GM23248 (cell line): ENCODE measurements around the gene EHBP1L1. TPM values are rescaled to one million over a fixed set of nuclear protein-coding genes. Genes with fewer than 3 reads are reported as not detected.

Experiments used
- DNase-seq: peaks from one replicate; pipeline ENCODE4 v3.0.0-alpha.2; 2015
- H2AFZ ChIP-seq: fragments of 200-600 bp; sonication (generic); 2 replicates; pipeline ENCODE4 v1.6.1; 2016; ENCODE audit warnings: antibody characterized with exemption
- H3F3A ChIP-seq: fragments of 200-600 bp; sonication (generic); 2 replicates; pipeline ENCODE4 v1.6.1; 2016; ENCODE audit warnings: mild to moderate bottlenecking, antibody characterized with exemption, mixed run types; ENCODE audit not compliant: insufficient read depth
- H3K27ac ChIP-seq: fragments of 200-600 bp; sonication (generic); 2 replicates; pipeline ENCODE4 v1.5.1; 2016; ENCODE audit warnings: mild to moderate bottlenecking
- H3K27me3 ChIP-seq: fragments of 200-600 bp; sonication (generic); replicated peaks from 2 replicates; pipeline ENCODE4 v1.6.1; 2016; ENCODE audit warnings: mild to moderate bottlenecking; ENCODE audit not compliant: insufficient read depth
- H3K36me3 ChIP-seq: fragments of 200-600 bp; sonication (generic); 2 replicates; pipeline ENCODE4 v1.6.1; 2016; ENCODE audit warnings: low read depth, mild to moderate bottlenecking
- H3K4me1 ChIP-seq: fragments of 200-600 bp; sonication (generic); 2 replicates; pipeline ENCODE4 v1.6.1; 2016; ENCODE audit warnings: mild to moderate bottlenecking; ENCODE audit not compliant: insufficient read depth
- H3K4me2 ChIP-seq: fragments of 200-600 bp; sonication (generic); one replicate; pipeline ENCODE4 v1.6.1; 2016; ENCODE audit warnings: mild to moderate bottlenecking; ENCODE audit not compliant: unreplicated experiment
- H3K4me3 ChIP-seq: fragments of 200-600 bp; sonication (generic); 2 replicates; pipeline ENCODE4 v1.5.1; 2016; ENCODE audit warnings: mild to moderate bottlenecking
- H3K79me2 ChIP-seq: fragments of 200-600 bp; sonication (generic); 2 replicates; pipeline ENCODE4 v1.6.1; 2016; ENCODE audit warnings: mild to moderate bottlenecking; ENCODE audit not compliant: insufficient read depth
- H3K9ac ChIP-seq: fragments of 200-600 bp; sonication (generic); 2 replicates; pipeline ENCODE4 v1.6.1; 2016; ENCODE audit warnings: mild to moderate bottlenecking
- H3K9me2 ChIP-seq: fragments of 200-600 bp; sonication (generic); 2 replicates; pipeline ENCODE4 v1.6.1; 2016; ENCODE audit warnings: mixed run types, mild to moderate bottlenecking, moderate library complexity; ENCODE audit not compliant: insufficient read depth
- H3K9me3 ChIP-seq: fragments of 200-600 bp; sonication (generic); one replicate; pipeline ENCODE4 v1.6.1; 2017; ENCODE audit warnings: low read depth
- H4K20me1 ChIP-seq: fragments of 200-600 bp; sonication (generic); 2 replicates; pipeline ENCODE4 v1.6.0; 2016; ENCODE audit not compliant: insufficient read depth
- EZH2 ChIP-seq: fragments of 200-600 bp; sonication (generic); IDR thresholded peaks from 2 replicates; pipeline ENCODE4 v1.6.1; 2018; ENCODE audit warnings: antibody characterized with exemption, mild to moderate bottlenecking; ENCODE audit not compliant: insufficient read depth, poor library complexity, severe bottlenecking
- EZH2phosphoT487 ChIP-seq: fragments of 200-600 bp; sonication (generic); IDR thresholded peaks from 2 replicates; pipeline ENCODE4 v1.6.1; 2018; ENCODE audit warnings: antibody characterized with exemption, moderate library complexity, mild to moderate bottlenecking, low read depth; ENCODE audit not compliant: insufficient read depth
- WGBS, 2 experiments: methylation state at CpG; one replicate each; pipeline ENCODE4 v1.1.6; 2015 to 2017; ENCODE audit warnings: low lambda C conversion rate in 2 of 2, low coverage in 1 of 2; ENCODE audit errors: missing lambda C conversion rate in 2 of 2; 5-methylcytosine and 5-hydroxymethylcytosine counted together
- in situ Hi-C: fragments of 300-500 bp; cut with MboI; formaldehyde crosslinking; loops from 2 replicates; pipeline ENCODE4 v1.15.0; 2020
- polyA plus RNA-seq: library from polyadenylated mRNA; unstranded; fragments of >200 nt; fragmentation: Nextera tagmentation; extraction: Ambion mirVana; gene quantifications from 2 replicates; pipeline ENCODE4 v1.2.1, GENCODE V29; 2016
- total RNA-seq: library from RNA; depleted of rRNA; stranded (reverse); fragments of >200 nt; shearing (Covaris generic); gene quantifications from 2 replicates; pipeline ENCODE4 v1.2.3, GENCODE V29; 2014

The EHBP1L1 gene
- total and polyA plus RNA-seq, 2 experiments from 2014 or later, result 11.5 to 85.5 TPM

DNA sequence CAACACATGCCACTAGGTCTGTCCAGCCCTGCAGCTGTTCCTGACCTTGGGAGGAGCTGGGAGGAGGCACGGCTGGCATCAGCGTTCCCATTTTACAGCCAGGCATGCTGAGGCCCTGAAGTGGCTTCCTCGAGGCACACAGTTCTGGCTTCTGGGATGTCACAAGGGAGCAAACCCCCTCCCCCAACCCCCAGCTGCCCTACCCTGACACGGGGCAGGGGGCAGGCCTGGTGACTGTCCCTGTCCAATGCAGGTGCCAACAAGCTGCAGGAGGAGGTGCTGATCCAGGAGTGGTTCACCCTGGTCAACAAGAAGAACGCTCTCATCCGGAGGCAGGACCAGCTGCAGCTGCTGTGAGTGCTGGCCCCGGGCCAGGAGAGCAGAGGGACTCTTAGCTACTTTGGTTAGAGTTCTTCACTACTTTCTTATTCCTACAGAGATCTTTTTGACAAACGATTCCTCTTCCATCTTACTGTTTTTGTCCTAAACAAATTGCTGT, 14.4 kb downstream of the EHBP1L1 start:
- H3F3A ChIP-seq, result peaks cover 14% of the 10 kb centered on the region
- no peaks in the 10 kb centered on the region for H3K79me2 ChIP-seq
- 0 out of 2 replicates have a peak, but pooled peaks cover 6% of the 10 kb centered on the region for H3K36me3 ChIP-seq
- TF ChIP-seq EZH2phosphoT487, result no peak
- no peak for TF ChIP-seq EZH2
- no peaks in the 10 kb centered on the region for H3K4me1 ChIP-seq
- no peak overlapping the region for H3K4me3 ChIP-seq
- no peaks in the 10 kb centered on the region for H3K9me3 ChIP-seq
- H3K9me2 ChIP-seq, result no peaks in the 10 kb centered on the region
- no peak overlapping the region for H3K4me2 ChIP-seq
- in situ Hi-C loops, result no loop called here
- H4K20me1 ChIP-seq, result no peaks in the 10 kb centered on the region
- no peak for DNase-seq
- no peak overlapping the region for H3K9ac ChIP-seq
- H3K27ac ChIP-seq, result no peak overlapping the region
- no peak overlapping the region for H2AFZ ChIP-seq
- H3K27me3 ChIP-seq, result no peaks in the 10 kb centered on the region
- 74 to 77% methylated on average over 8 of the region's 8 CpGs for whole genome bisulfite sequencing, 2 experiments

DNA sequence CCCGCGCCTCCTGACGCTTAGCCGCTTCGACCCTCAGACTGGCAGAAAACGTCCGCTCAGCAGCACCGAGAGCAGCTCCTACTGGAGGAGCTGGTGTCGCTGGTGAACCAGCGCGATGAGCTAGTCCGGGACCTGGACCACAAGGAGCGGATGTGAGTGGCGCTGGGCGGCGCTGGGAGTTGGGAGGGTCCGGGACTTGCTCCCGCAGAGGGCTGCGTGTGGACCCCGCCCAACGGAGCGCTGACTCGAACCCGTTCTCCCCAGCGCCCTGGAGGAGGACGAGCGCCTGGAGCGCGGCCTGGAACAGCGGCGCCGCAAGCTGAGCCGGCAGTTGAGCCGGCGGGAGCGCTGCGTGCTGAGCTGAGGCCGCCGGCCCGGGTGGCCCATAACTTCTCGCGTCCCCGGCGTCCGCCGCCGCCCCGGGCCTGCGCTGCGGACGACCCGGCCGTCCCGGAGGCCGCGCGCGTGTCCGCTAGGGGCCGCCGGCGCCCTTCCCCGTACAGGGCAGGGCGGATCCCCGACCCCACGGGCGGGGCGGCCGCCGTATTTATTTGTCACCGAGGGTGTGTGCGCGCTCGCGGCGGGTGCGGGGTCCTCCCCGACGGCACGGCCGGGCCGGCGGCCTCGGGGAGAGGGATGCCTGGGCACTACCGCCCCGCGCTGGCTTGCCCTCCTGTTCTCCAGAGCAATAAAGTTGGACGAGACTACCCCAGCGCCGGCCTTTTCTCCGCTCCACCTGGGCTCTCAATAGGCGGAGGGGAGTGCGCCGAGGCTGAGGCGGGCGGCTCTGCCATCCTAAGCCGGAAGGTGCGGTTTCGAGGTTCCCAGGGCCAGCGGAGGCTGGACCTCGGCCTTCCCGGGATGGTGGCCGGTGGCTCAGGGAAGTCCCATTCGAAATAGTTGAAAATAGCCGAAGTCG, 16.3 kb downstream of the EHBP1L1 start:
- Histone ChIP-seq H3F3A (peaks cover 14% of the 10 kb centered on the region), H3K36me3 (0 out of 2 replicates have a peak, but pooled peaks cover 6% of the 10 kb centered on the region), H3K9me2 (no peaks in the 10 kb centered on the region), H3K4me2 (no peak overlapping the region), H3K27me3 (no peaks in the 10 kb centered on the region), H3K4me3 (no peak overlapping the region), H3K79me2 (no peaks in the 10 kb centered on the region), H2AFZ (no peak overlapping the region), H4K20me1 (no peaks in the 10 kb centered on the region), H3K27ac (no peak overlapping the region), H3K9ac (no peak overlapping the region), H3K4me1 (no peaks in the 10 kb centered on the region), H3K9me3 (no peaks in the 10 kb centered on the region)
- DNase-seq, result no peak
- in situ Hi-C loops, result no loop called here
- WGBS, 2 experiments, result 87 to 96% methylated on average over 43 to 105 of the region's 106 CpGs
- TF ChIP-seq EZH2, result no peak
- no peak for TF ChIP-seq EZH2phosphoT487

- in situ Hi-C loops, result no loop called here
- H3K4me3 ChIP-seq, result no peak overlapping the region
- H3K9me3 ChIP-seq, result no peaks in the 10 kb centered on the region
- no peaks in the 10 kb centered on the region for H3K9me2 ChIP-seq
- WGBS, 2 experiments, result 94% methylated on average over 19 to 22 of the region's 22 CpGs
- no peaks in the 10 kb centered on the region for H3K27me3 ChIP-seq
- H3K27ac ChIP-seq, result no peak overlapping the region
- no peak overlapping the region for H3K9ac ChIP-seq
- no peaks in the 10 kb centered on the region for H3K79me2 ChIP-seq
- 0 out of 2 replicates have a peak, but pooled peaks cover 6% of the 10 kb centered on the region for H3K36me3 ChIP-seq
- no peaks in the 10 kb centered on the region for H3K4me1 ChIP-seq
- DNase-seq, result no peak
- no peak overlapping the region for H2AFZ ChIP-seq
- no peaks in the 10 kb centered on the region for H4K20me1 ChIP-seq
- no peak overlapping the region for H3K4me2 ChIP-seq
- H3F3A ChIP-seq, result peaks cover 14% of the 10 kb centered on the region
- TF ChIP-seq EZH2phosphoT487, result no peak
Observed at GRCh38 chr11:65592858-65593517, 17.1 kb downstream of the EHBP1L1 start.

GRCh38 chr11:65593518-65594414, 17.9 kb downstream of the EHBP1L1 start:
- TF ChIP-seq EZH2phosphoT487 (no peak), EZH2 (no peak)
- Histone ChIP-seq H3K27ac (no peak overlapping the region), H3K9ac (no peak overlapping the region), H3K79me2 (no peaks in the 10 kb centered on the region), H3F3A (peaks cover 14% of the 10 kb centered on the region), H3K4me3 (no peak overlapping the region), H3K9me3 (no peaks in the 10 kb centered on the region), H3K9me2 (no peaks in the 10 kb centered on the region), H3K4me2 (no peak overlapping the region), H3K4me1 (no peaks in the 10 kb centered on the region), H3K36me3 (0 out of 2 replicates have a peak, but pooled peaks cover 6% of the 10 kb centered on the region), H2AFZ (no peak overlapping the region), H3K27me3 (no peaks in the 10 kb centered on the region), H4K20me1 (no peaks in the 10 kb centered on the region)
- in situ Hi-C loops, result no loop called here
- DNase-seq, result no peak
- 85 to 86% methylated on average over 25 to 26 of the region's 26 CpGs for WGBS, 2 experiments
